IMR-90 (cell line): ENCODE results near the gene DNAJC5. TPM values are rescaled to one million over a fixed set of nuclear protein-coding genes. Genes with fewer than 3 reads are reported as not detected.

ENCODE experiments used
- ATAC-seq: fragments of 200-7000 bp; cut with Tn5 transposase; 2 replicates; pipeline ENCODE4 v1.9.1; 2020; ENCODE audit warnings: low read depth, mild to moderate bottlenecking, moderate library complexity
- BruUV-seq: library from RNA; stranded (reverse); fragments of 400-500 nt; replicated peaks from 2 replicates; lab custom pipeline; 2021; lab: Mats Ljungman, UMichigan
- CTCF ChIA-PET: fragments of 300-600 bp; formaldehyde crosslinking; extraction: SDS; loops from one replicate; lab custom pipeline; 2021; ENCODE audit warnings: antibody characterized with exemption; lab: Yijun Ruan, JAX
- POLR2A ChIA-PET: fragments of 300-600 bp; sonication (Branson Sonifier 250); formaldehyde crosslinking; loops from one replicate; lab custom pipeline; 2022; ENCODE audit warnings: antibody characterized with exemption; ENCODE audit not compliant: unreplicated experiment; lab: Charles Lee
- DNase-seq: peaks from one replicate; pipeline ENCODE4 v3.0.0; 2013
- H2AFZ ChIP-seq: replicated peaks from 2 replicates; pipeline ENCODE3; 2013; ENCODE audit warnings: low read length, mild to moderate bottlenecking; ENCODE audit not compliant: poor library complexity
- H2AK5ac ChIP-seq: 2 replicates; pipeline ENCODE4 v1.6.1; 2013; ENCODE audit warnings: low read depth, low read length, inconsistent platforms
- H2AK9ac ChIP-seq: replicated peaks from 2 replicates; pipeline ENCODE3; 2013; ENCODE audit warnings: mild to moderate bottlenecking, low read depth, low read length, moderate library complexity; ENCODE audit not compliant: poor library complexity
- H2BK120ac ChIP-seq: 2 replicates; pipeline ENCODE4 v1.6.1; 2013; ENCODE audit warnings: low read depth, low read length, inconsistent platforms
- H2BK15ac ChIP-seq: 3 replicates; pipeline ENCODE4 v1.6.1; 2013; ENCODE audit warnings: low read depth, low read length, inconsistent platforms
- H2BK20ac ChIP-seq: 2 replicates; pipeline ENCODE4 v1.6.1; 2013; ENCODE audit warnings: low read depth, mild to moderate bottlenecking, inconsistent platforms, low read length, moderate library complexity
- H2BK5ac ChIP-seq: 2 replicates; pipeline ENCODE4 v1.6.1; 2013; ENCODE audit warnings: mild to moderate bottlenecking, low read depth, low read length, inconsistent platforms; ENCODE audit not compliant: poor library complexity, severe bottlenecking
- H3K14ac ChIP-seq: replicated peaks from 2 replicates; pipeline ENCODE4 v1.6.1; 2013; ENCODE audit warnings: low read depth, low read length, inconsistent platforms
- H3K18ac ChIP-seq: 2 replicates; pipeline ENCODE4 v1.6.1; 2013; ENCODE audit warnings: low read depth, low read length, control low read depth
- H3K23ac ChIP-seq: 2 replicates; pipeline ENCODE4 v1.6.1; 2013; ENCODE audit warnings: low read depth, low read length, inconsistent platforms
- H3K27ac ChIP-seq: 2 replicates; pipeline ENCODE4 v1.5.1; 2013; ENCODE audit warnings: mild to moderate bottlenecking, control low read depth, low read length; ENCODE audit not compliant: insufficient read depth
- H3K27me3 ChIP-seq: 2 replicates; pipeline ENCODE4 v1.6.1; 2013; ENCODE audit warnings: low read length; ENCODE audit not compliant: control insufficient read depth, insufficient read depth
- H3K36me3 ChIP-seq: 2 replicates; pipeline ENCODE4 v1.6.1; 2013; ENCODE audit warnings: low read length, mixed read lengths; ENCODE audit not compliant: control insufficient read depth, insufficient read depth
- H3K4ac ChIP-seq: 2 replicates; pipeline ENCODE4 v1.6.1; 2013; ENCODE audit warnings: low read depth, low read length, inconsistent platforms
- H3K4me1 ChIP-seq: 2 replicates; pipeline ENCODE4 v1.6.1; 2013; ENCODE audit warnings: low read length, mixed read lengths; ENCODE audit not compliant: control insufficient read depth, insufficient read depth
- H3K4me2 ChIP-seq: 2 replicates; pipeline ENCODE4 v1.6.1; 2013; ENCODE audit warnings: low read depth, mild to moderate bottlenecking, control low read depth, low read length, moderate library complexity
- H3K4me3 ChIP-seq: 2 replicates; pipeline ENCODE4 v1.5.1; 2013; ENCODE audit warnings: low read depth, mild to moderate bottlenecking, control low read depth, low read length, moderate library complexity; ENCODE audit not compliant: insufficient read depth
- H3K56ac ChIP-seq: 2 replicates; pipeline ENCODE4 v1.6.1; 2013; ENCODE audit warnings: low read length, inconsistent platforms; ENCODE audit not compliant: insufficient read depth; ENCODE audit errors: extremely low read depth
- H3K79me1 ChIP-seq, 2 experiments: 2 replicates each; pipeline ENCODE4 v1.6.1; 2013; ENCODE audit warnings: low read length in 2 of 2, inconsistent platforms in 1 of 2, low read depth in 1 of 2
- H3K9ac ChIP-seq: 2 replicates; pipeline ENCODE4 v1.6.1; 2013; ENCODE audit warnings: low read depth, low read length, control low read depth
- H3K9me1 ChIP-seq: 2 replicates; pipeline ENCODE4 v1.6.1; 2013; ENCODE audit warnings: low read length, inconsistent platforms; ENCODE audit not compliant: insufficient read depth
- H3K9me3 ChIP-seq: 2 replicates; pipeline ENCODE4 v1.6.1; 2013; ENCODE audit warnings: low read length; ENCODE audit not compliant: control insufficient read depth, insufficient read depth
- H4K20me1 ChIP-seq: 2 replicates; pipeline ENCODE4 v1.6.1; 2013; ENCODE audit warnings: low read length, inconsistent platforms; ENCODE audit not compliant: insufficient read depth
- H4K5ac ChIP-seq: 2 replicates; pipeline ENCODE4 v1.6.1; 2013; ENCODE audit warnings: mild to moderate bottlenecking, low read depth, low read length, control low read depth
- H4K8ac ChIP-seq, 2 experiments: 2 replicates each; pipeline ENCODE4 v1.6.1; 2013; ENCODE audit warnings: low read depth in 2 of 2, low read length in 2 of 2, control low read depth in 1 of 2, inconsistent platforms in 1 of 2
- H4K91ac ChIP-seq: 2 replicates; pipeline ENCODE4 v1.6.1; 2013; ENCODE audit warnings: low read depth, low read length, inconsistent platforms; ENCODE audit not compliant: insufficient read depth
- BHLHE40 ChIP-seq: fragments of 150-350 bp; IDR thresholded peaks from 2 replicates; pipeline ENCODE4 v1.6.1; 2016; ENCODE audit warnings: mild to moderate bottlenecking, low read depth, low read length
- CEBPB ChIP-seq: IDR thresholded peaks from 2 replicates; pipeline ENCODE4 v1.6.1; 2012; ENCODE audit warnings: low read depth, low read length, improper control_type of control experiment
- CHD1 ChIP-seq: IDR thresholded peaks from 2 replicates; pipeline ENCODE4 v1.6.1; 2012; ENCODE audit warnings: low read depth, low read length, improper control_type of control experiment
- CTCF ChIP-seq: conservative IDR thresholded peaks from 2 replicates; pipeline ENCODE4 v1.5.1; 2012; ENCODE audit warnings: mild to moderate bottlenecking, low read depth, low read length, improper control_type of control experiment
- ELK1 ChIP-seq: fragments of 150-350 bp; IDR thresholded peaks from 2 replicates; pipeline ENCODE4 v1.6.1; 2016; ENCODE audit warnings: low read depth, mild to moderate bottlenecking, low read length, moderate library complexity, borderline replicate concordance
- FOS ChIP-seq: fragments of 150-350 bp; IDR thresholded peaks from 2 replicates; pipeline ENCODE4 v1.6.1; 2016; ENCODE audit warnings: low read depth, low read length
- MAFK ChIP-seq: IDR thresholded peaks from 2 replicates; pipeline ENCODE4 v1.6.1; 2012; ENCODE audit warnings: low read depth, low read length, improper control_type of control experiment
- MAZ ChIP-seq: IDR thresholded peaks from 2 replicates; pipeline ENCODE4 v1.6.1; 2012; ENCODE audit warnings: low read depth, mild to moderate bottlenecking, low read length, improper control_type of control experiment, moderate library complexity, borderline replicate concordance
- MXI1 ChIP-seq: IDR thresholded peaks from 2 replicates; pipeline ENCODE4 v1.6.1; 2012; ENCODE audit warnings: low read depth, mild to moderate bottlenecking, low read length, moderate library complexity, borderline replicate concordance
- NFE2L2 ChIP-seq: fragments of 150-350 bp; IDR thresholded peaks from 2 replicates; pipeline ENCODE4 v1.6.1; 2016; ENCODE audit warnings: low read depth, mild to moderate bottlenecking, low read length
- POLR2A ChIP-seq: IDR thresholded peaks from 2 replicates; pipeline ENCODE4 v1.6.1; 2012; ENCODE audit warnings: mild to moderate bottlenecking, low read depth, low read length
- RAD21 ChIP-seq: IDR thresholded peaks from 2 replicates; pipeline ENCODE4 v1.6.1; 2012; ENCODE audit warnings: low read length, improper control_type of control experiment
- RCOR1 ChIP-seq: IDR thresholded peaks from 2 replicates; pipeline ENCODE4 v1.6.1; 2012; ENCODE audit warnings: mild to moderate bottlenecking, low read length, improper control_type of control experiment; ENCODE audit not compliant: insufficient replicate concordance
- SMC3 ChIP-seq: fragments of 150-350 bp; IDR thresholded peaks from 2 replicates; pipeline ENCODE4 v1.6.1; 2016; ENCODE audit warnings: low read depth, mild to moderate bottlenecking, antibody characterized with exemption, low read length, moderate library complexity
- WGBS, 2 experiments: methylation state at CpG; one replicate each; pipeline versions ENCODE4 v1.1.5 to v1.1.7; 2013; ENCODE audit warnings: missing lambda C conversion rate in 2 of 2; ENCODE audit not compliant: insufficient read length in 1 of 2; ENCODE audit errors: extremely low coverage in 2 of 2; 5-methylcytosine and 5-hydroxymethylcytosine counted together
- dilution Hi-C: fragments of 300-500 bp; cut with HindIII; formaldehyde crosslinking; loops from one replicate; pipeline ENCODE4 v1.14.3; 2018; ENCODE audit warnings: low sequenced_read_pairs; ENCODE audit not compliant: unreplicated experiment
- in situ Hi-C: fragments of 300-500 bp; cut with MboI; formaldehyde crosslinking; loops from 3 replicates; pipeline ENCODE4 v1.14.3; 2019; ENCODE audit warnings: low sequenced_read_pairs, inconsistent platforms, mixed read lengths
- intact Hi-C: fragments of 100-400 bp; cut with micrococcal nuclease; formaldehyde crosslinking; loops from 2 replicates; pipeline ENCODE4 v1.10.0; 2022
- polyA plus RNA-seq, 3 experiments: library from polyadenylated mRNA; depleted of rRNA; stranded (reverse); fragments of >200 nt; gene quantifications; 2 replicates each; pipeline ENCODE4 v1.2.3, GENCODE V29; 2012; ENCODE audit warnings: low replicate concordance in 1 of 3
- total RNA-seq: library from RNA; depleted of rRNA; stranded (reverse); fragments of >200 nt; gene quantifications from 2 replicates; pipeline ENCODE4 v1.2.3, GENCODE V29; 2012
- TF ChIP-seq, protein P1 (sequence below): fragments of 150-350 bp; IDR thresholded peaks from 2 replicates; pipeline ENCODE4 v1.6.1; 2017; ENCODE audit warnings: mild to moderate bottlenecking, antibody characterized with exemption, low read length, low read depth

Gene DNAJC5
- total and polyA plus RNA-seq, 2 of the 4 experiments (the other 2 are of a cell fraction) = 35.6 to 45.2 TPM

DNA sequence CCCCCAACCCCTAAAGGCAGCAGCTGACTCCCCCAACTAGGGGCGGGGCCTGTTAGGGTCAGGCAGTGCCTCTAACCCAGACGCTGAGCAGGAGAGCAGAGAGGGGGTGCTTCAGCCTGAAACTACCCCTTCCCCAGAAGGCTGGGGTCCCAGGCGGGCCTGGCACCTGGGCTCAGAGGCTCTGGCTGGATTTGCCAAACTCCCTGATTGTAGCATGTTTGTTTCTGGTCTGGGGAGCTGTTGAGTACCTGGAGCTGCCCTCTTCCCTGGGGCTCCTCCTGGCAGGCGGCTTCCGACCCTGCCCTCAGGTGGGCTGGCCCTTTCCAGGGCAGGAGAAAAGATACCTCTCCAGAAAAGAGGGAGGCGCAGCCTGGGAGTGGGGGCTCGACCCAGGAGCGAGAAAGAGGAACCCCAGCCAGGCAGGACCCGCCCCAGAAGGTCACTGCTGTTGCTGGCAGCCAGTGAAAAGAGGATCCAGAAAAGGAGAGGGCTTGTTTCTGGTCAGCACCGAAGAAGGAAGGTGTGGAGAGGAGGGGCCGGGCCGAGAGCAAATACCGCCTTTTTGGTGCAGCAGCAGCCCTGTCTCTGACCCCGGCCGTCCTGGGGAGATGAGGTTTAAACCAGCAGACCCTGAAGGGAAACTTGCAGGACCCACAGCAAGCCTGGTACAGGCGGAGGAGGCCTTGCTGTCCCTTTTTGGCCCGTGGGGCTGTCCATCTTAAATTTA, 34.4 kb upstream of the DNAJC5 start:
- intact Hi-C loops = no loop called here

More for the DNA sequence above, 34.4 kb upstream of the DNAJC5 start:
- dilution Hi-C loops (no loop called here), in situ Hi-C loops (loop anchor here (10.0 kb wide), 2 partner anchors 156 to 326 kb away; partner anchors contain the start of genes ARFRP1, PTK6 and ZGPAT)
- ATAC-seq = no peak
- Histone ChIP-seq H3K36me3 (peaks cover 10% of the 10 kb centered on the region; the same call in 1 of the 2 replicates), H3K9me3 (no peaks in the 10 kb centered on the region), H2BK15ac (no peak overlapping the region), H2BK20ac (no peak overlapping the region), H2AK5ac (no peak overlapping the region), H3K27ac (no peak overlapping the region), H2BK120ac (no peak overlapping the region), H3K4me2 (no peak overlapping the region), H4K91ac (no peak overlapping the region), H4K20me1 (no peaks in the 10 kb centered on the region), H3K4me1 (peaks cover 20% of the 10 kb centered on the region), H2BK5ac (no peak overlapping the region), H3K18ac (no peak overlapping the region), H4K8ac (no peak overlapping the region), H2AFZ (no peak overlapping the region), H3K23ac (no peak overlapping the region), H3K14ac (no peak overlapping the region), H3K4ac (no peak overlapping the region), H3K27me3 (no peaks in the 10 kb centered on the region), H2AK9ac (peak overlapping the region; percentile 81), H3K56ac (no peak overlapping the region), H3K9me1 (no peaks in the 10 kb centered on the region; the same call in 1 of the 2 replicates), H3K79me1 (peaks cover 8 to 21% of the 10 kb centered on the region in 2 experiments), H3K9ac (no peak overlapping the region), H3K4me3 (no peak overlapping the region), H4K5ac (no peak overlapping the region)
- BruUV-seq = no TSS peak
- TF ChIP-seq BHLHE40 = no peak
- TF ChIP-seq, protein P1, sequence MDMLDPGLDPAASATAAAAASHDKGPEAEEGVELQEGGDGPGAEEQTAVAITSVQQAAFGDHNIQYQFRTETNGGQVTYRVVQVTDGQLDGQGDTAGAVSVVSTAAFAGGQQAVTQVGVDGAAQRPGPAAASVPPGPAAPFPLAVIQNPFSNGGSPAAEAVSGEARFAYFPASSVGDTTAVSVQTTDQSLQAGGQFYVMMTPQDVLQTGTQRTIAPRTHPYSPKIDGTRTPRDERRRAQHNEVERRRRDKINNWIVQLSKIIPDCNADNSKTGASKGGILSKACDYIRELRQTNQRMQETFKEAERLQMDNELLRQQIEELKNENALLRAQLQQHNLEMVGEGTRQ = no peak
- TF ChIP-seq CTCF = no peak
- TF ChIP-seq MXI1 = no peak
- no peak for TF ChIP-seq ELK1
- no peak for TF ChIP-seq POLR2A
- TF ChIP-seq SMC3 = no peak
- no peak for TF ChIP-seq FOS
- TF ChIP-seq RAD21 = no peak
- TF ChIP-seq CEBPB = no peak
- TF ChIP-seq MAZ = no peak
- no peak for TF ChIP-seq RCOR1
- TF ChIP-seq MAFK = no peak
- TF ChIP-seq NFE2L2 = no peak
- TF ChIP-seq CHD1 = no peak
- WGBS, 2 experiments = 71% methylated on average over 8 of the region's 17 CpGs; no CpG with 5 or more reads in 1 of the 2 experiments
- ChIA-PET POLR2A (no interaction called here), CTCF (no interaction called here)
- DNase-seq = no peak
